GM19240 (cell line): Measurements from ENCODE around the gene C10orf95.

Experiments
- DNase-seq: peaks from one replicate; pipeline ENCODE4 v3.0.0; 2011; ENCODE audit warnings: low spot score; ENCODE audit not compliant: insufficient read length

The C10orf95 gene

DNA sequence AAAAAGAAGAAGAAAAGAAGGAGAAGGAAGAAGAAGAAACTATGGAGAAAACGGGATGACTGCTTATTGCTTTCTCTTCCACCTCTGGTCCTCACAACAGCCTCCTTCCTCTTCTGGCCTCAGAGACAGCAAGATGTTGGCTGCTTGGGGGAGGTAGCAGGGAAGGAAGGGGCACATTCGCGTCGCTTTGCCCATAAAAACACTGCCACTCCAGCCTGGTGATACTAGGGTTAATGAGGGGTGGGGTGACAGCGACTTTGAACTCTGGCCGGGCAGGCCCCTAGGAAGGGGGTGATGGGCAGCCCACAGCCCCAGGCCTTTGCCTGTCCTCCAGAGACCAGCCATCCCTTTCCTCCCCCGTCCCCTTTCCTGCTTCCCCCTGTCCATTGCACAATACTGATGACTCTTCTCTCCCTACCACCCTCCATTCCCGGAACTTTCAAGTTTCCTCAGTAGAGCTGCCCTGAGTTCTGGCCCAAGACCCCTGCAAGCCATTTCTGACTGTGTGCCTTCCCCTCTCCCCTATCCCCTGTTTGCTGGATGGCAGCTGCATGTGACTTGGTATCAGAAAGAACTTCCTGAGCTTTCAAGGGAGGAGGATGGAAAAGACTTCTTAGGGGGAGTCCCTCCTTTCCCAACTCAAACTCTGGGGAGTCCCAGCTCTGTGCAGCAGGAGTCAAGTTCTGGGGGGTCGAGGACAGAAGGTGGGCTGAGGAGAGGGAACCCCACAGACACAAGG is 16.8 kb downstream of the C10orf95 start:
- no peak for DNase-seq

DNA sequence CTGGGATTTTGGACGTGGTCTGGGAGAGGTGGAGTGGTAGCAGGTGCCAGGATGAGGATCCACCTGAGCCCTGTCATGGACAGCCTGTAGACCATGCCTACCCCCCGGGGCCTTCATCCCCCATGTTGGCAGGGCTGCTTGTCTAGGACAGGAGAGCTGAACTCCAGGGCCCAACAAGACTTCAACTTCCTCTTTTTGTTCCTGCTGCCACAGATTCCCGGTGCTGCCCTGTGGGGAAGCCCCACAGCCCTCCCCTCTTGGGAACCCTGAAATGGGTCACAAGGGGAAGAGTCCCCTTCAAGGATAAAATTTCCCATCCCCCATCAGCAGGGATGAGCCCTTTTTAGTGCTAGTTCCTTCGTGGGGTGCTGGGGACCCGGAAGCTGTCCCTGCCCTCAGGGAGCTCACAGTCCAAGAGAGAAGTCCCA is 17.7 kb downstream of the C10orf95 start:
- DNase-seq = no peak

DNA sequence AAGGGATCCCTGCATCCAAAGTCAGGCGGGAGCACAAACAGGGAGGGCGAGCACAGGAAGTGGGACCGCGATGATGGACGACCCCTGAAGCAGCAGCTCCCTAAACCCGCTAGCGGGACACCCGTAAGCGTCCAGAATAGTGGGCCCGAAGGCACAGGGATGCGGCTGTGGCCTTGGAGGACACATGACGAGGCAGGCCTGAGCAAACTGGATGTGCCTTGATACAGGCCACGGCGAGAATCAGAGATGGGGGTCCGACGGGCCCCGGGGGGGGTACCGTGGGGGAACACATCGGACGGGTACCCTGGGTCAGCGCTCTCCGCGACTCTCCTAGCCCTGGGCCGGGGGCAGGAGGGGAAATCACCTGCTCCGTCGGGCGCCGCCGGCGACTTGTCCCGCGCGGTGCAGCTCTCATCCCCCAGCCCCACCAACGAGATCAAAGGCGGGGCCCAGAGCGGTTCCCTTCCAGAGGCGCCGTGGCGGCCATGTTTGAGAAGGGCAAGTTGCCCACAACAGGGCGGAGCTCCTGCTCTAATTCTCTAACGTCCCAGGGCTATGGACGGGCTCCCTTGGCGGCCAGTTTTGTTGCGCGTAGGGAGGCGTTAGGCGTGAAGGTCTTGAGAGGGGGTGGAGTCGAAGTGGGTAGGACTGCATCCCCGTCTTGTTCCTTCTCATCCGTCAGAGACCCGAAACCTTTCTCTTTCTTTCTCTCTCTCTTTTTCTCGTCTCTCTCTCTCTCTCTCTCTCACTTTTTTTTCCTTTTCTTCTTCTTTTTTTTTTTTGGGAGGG is 19.0 kb downstream of the C10orf95 start, which contains the start of gene CUEDC2:
TSS of gene CUEDC2 (minus strand) at position 413 of the 789 bp plus-strand sequence. CDS start 7,386 bp downstream, outside the sequence.
- peak; percentile 89 for DNase-seq

DNA sequence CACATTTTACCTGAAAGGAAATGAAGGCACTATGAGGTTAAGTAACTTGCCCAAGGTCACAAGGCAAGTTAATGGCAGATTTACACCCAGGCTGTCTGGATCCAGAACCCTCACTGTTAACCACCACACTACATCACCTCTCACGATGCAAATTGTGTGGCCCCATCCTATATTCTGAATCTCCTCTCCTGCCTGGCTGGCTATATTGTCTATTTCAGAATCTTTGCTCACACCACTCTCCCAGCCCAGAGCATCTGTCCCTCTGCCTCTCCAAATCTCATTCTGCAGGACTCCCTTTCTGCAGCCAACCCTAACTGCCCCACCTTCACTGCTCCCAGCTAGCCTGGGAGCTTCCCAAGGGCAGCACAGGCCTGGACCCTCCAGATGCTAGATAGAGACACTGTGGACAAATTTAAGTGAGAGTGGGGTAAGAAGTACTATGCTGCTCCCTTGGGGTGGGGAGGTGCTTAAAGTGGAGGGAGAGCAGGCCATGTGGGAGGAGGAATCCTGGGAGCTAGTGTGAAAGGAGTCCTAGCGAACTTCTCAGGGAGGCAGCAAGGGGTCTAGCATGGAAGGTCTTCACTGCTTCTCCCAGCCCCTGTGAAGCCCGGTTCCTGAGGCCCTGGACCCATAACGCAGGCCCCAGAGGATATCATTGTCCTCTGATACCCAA is 19.8 kb downstream of the C10orf95 start:
- DNase-seq = no peak

DNA sequence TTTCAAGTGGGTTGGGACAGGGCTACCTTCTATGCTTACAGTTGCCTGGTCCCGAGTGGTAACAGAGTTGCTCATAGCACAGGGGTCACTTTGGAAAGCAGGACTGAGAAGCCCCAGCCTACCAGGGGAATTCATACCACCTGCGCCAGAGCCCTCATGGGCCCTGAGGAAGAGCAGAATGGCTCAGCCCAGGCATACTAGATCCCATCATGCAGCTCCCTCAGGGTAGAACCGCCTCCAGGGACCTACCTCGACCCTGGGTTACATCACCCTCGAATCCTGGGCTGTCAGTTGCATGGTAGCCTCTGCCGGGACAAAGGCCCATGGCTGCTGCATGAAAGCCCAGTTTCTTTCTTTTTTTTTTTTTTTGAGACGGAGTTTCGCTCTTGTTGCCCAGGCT is 21.9 kb downstream of the C10orf95 start:
- DNase-seq = no peak

DNA sequence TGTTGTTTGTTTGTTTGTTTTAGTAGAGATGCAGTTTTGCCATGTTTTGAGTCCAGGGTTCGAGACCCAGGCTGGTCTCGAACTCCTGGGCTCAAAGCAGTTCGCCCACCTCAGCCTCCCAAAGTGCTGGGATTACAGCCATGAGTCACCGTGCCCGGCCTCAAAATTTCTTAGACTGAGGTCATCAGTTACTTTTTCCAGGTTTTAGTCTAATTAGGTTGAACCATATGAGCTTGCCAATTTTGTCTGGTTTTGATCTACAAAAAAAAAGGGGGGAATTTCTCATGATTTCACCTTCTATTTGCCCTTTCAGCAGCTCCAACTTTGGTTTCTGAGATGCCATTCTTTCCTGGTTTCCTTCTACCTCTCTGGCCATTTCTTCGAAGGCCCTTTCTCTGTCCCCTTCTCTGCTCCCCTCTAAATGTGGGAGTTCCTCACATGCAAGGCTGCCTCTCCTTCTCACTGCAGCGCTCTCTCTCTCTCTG is 24.5 kb downstream of the C10orf95 start:
- DNase-seq = no peak

DNA sequence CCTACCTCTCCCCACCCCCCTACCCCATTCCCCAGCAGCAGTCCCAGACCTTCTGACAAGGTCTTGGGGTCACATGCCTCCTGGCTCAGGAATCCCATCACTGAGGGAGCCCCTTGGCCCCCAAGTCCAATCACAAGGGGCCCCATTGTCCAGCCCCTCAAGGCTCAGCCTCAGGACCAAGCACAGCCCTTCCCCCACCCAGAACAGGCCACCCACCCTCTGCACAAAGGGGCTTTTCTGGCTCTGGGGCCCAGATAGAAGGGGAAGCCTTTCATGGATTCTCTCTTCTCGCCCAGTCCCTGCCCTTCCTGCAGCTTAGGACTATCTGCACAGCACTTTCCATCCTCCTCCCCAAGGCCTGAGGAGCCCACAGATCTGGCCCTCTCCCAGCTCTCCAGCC is 25.9 kb downstream of the C10orf95 start:
- DNase-seq = no peak

DNA sequence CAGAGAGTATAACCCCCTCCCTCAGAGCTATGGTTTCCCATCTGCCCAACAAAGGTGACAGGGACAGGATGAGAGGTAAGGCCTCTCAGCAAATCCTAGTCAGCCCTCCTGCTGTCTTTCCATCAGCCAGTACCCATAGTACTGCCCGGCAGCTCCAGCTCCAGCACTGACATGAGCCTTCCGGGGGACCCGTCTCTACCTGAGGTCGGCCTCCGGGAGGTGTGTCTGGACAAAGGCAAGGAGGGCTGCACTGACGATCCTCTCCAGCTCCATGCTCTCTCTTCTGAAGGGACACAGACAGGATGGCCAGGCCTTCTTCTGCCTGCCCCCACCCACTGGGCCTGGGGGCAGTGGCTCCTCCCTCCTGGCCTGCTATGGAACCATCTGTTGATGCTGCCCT is 26.4 kb downstream of the C10orf95 start:
- DNase-seq = no peak

DNA sequence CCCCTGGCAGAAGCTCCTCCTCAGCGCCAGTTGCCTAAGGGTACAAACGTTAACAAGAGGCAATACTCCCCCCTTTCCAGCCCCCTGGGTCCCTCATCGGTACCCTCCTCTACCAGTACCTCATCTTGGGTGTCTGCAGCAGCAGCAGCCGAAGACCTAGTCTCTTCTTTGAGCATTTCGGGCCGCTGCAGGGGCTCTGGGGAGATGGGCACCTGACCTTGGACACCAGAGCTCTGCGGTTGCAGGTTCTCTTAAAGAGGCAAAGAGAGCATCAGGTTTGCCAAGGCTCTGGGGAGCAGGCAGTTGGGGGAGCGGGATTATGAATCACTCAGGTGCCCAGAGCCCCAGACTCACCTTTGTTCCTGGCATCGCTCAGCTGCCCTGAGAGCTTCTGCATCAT is 27.2 kb downstream of the C10orf95 start:
- no peak for DNase-seq

DNA sequence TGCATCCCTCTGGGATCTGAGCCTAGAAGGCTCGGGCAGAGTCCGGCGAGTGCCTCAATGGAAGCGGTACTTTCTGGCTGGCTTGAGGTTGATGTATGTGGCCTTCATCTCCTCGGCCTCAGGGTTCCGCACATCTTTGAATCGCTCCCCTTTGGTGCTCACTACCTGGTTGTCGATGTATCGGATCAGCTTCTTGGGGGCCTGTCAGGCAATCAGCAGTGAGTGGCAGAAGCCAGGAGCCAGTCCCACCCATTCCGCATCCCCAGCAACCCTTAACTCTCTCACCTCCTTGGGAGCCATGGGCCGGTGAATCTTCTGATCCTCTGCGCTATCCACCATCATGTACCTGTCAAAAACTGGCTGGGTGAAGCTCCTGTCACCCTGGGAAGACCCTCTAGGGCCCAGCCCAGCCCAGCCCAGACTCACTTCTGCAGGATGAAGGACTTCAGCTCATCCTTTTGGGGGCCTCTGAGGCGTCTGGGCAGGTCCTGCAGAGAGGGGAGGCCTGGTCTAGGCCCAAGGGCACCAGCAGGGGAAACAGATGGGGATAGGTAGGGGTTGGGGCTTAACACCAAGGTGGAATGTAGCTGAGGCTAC is 27.9 kb downstream of the C10orf95 start:
- DNase-seq = no peak

DNA sequence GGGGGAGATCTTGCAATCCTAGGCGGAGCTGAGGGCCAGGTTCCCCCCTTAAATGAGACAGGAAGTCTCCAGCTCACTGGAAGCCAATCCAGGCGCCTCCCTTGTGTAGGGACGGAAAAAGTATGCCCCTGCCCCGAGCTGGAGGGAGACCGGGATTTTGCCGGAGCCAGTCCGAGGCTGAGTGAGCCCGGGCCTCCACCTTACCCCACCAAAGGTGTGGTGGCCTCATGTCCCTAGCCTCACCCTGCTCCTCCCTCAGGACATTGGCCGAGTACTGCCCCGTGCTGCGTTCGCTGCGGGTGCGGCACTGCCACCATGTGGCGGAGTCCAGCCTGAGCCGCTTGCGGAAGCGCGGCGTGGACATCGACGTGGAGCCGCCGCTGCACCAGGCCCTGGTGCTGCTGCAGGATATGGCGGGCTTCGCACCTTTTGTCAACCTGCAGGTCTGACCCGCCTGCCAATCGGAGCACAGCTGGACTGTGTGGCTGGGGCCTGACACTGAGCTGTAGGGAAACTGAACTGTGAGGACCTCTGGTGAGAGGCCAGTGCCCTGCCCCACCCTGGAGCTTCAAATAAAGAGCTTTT is 28.7 kb downstream of the C10orf95 start:
- DNase-seq = no peak

DNA sequence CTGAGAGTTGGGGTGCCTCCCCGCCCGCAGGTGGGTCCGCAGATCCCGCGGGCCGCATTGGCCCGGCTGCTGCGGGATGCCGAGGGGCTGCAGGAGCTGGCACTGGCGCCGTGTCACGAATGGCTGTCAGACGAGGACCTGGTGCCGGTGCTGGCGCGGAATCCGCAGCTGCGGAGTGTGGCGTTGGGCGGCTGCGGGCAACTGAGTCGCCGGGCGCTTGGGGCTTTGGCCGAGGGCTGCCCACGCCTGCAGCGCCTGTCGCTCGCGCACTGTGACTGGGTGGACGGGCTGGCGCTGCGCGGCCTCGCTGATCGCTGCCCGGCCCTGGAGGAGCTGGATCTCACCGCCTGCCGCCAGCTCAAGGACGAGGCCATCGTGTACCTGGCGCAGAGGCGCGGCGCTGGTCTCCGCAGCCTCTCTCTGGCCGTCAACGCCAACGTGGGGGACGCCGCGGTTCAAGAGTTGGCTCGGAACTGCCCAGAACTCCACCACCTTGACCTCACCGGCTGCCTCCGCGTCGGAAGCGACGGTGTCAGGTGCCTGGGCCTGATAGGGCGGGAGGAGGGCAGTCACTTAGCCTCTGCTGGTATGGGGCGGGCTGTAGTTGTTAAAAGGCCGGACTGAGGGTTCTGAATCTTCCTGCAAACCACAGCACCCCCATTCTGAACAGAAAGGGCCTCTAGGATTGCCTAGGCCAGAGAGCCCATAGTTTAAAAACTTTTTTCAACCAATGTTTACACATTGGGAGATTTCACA is 29.4 kb downstream of the C10orf95 start:
- DNase-seq = no peak

DNA sequence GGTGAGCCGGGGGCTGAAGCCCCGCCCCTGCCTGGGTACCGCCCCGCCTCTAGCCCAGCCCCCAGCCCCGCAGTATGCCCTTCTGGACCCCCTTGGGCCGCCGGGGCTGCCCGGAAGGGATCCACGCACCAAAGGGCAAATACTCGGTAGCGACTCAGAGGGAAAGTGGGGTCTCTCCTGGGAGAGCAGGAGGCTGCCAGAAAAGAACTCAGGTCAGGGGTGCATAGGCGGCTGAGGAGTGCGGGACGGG is 29.9 kb downstream of the C10orf95 start:
- DNase-seq = no peak

DNA sequence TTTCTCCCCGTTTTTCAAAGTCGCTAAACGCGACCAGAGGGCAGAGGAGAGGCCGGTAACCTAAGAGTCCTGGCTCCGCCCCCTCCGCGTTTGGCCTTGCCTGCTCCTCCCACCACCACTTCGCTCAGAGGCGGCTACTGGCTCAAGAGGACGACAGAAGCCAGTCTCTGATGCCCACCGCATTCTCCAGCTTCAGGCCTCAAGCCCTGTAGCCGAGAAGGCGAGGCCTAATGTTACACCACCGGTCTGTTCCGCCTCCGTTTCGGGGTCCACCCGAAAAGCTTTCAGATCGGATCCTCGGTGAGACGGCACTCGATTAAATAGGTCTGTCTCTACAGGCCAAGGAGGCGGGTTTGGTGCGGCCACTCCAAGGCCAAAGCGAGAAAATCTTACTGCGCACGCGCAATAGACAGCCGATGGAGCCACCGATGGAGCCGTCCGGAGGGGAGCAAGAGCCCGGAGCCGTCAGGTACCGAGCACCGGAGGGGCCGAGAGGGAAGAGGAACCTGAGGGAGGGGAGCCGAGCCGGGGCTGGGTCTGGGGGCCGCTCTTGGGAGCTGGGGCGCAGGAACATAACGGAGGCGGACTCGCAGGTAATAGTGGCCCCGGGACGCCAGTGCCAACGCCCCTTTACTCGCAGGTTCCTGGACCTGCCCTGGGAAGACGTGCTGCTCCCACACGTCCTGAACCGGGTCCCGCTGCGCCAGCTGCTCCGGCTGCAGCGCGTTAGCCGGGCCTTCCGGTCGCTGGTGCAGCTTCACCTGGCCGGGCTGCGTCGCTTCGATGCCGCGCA is 30.4 kb downstream of the C10orf95 start, which contains the start of gene FBXL15:
TSS of gene FBXL15 (plus strand) at position 123 of the 793 bp plus-strand sequence. CDS start at position 417, 294 bp downstream.
- peak; percentile 97 for DNase-seq

DNA sequence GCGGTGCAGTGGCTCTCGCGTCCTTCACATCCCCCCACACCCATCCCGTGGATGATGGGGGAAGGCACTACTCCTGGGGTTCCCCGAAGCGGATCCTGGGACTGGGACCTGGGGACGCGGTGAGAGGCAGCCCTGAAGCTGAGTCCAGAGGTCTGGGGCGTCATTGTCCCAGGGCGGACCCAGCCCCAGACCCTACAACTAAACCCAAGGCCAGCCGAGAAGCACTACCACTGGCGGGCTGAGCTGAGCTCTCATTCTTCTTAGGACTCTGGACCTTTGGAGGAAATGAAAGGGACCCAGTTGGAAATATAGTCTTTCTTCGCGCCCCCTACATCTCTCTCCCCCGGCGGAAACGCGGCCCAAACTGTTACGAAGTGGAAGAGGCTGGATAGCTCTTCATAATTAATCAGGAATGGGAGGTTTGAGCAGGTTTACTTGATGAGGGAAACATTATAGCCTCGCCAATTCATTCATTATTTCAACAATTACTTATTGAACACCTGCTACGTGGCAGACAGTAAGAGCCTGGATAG is 31.1 kb downstream of the C10orf95 start:
- no peak for DNase-seq

DNA sequence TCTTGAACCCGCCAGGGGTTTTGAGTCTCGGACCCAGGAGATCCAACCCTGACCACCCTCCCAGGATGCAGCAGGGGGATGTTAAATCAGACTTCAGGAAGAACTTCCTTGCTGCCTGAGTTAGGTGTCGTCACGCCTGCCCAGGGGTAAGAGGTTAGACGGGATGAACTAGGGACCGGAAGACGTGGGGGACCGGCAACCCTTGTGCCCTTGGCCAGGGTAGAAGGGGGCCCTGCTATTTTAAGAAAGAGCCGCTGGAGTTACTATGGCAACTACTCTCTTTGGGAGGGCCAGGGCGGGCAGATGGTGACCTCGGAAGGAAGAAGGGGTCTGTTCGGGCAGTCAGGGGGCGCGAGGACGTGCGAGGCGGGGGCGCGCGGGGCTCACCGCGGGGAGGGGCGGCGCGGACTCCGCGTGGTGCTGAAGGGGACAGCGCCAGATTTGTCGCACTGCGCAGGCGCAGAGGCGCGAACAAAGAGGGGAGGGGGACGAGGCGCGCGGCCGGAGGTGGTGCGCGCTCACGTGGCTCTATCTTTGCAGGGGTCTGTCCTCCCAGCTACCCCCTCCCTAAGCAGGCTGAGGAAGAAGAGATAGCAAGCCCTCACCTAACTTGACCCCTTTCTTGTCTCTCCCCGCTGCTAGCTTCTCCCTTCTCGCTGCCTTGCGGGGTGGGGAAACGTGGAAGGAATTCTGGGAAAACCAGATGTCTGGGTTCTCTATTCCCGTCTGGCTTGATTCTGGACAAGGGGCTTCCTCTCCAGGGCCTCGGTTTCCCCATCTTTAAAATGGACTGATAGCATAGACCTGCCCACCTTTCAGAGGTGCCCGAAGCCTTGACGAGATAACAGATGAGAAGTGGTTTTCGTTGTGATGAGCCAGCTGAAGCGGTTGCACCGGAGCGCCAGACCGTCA is 31.8 kb downstream of the C10orf95 start:
- DNase-seq = no peak

DNA sequence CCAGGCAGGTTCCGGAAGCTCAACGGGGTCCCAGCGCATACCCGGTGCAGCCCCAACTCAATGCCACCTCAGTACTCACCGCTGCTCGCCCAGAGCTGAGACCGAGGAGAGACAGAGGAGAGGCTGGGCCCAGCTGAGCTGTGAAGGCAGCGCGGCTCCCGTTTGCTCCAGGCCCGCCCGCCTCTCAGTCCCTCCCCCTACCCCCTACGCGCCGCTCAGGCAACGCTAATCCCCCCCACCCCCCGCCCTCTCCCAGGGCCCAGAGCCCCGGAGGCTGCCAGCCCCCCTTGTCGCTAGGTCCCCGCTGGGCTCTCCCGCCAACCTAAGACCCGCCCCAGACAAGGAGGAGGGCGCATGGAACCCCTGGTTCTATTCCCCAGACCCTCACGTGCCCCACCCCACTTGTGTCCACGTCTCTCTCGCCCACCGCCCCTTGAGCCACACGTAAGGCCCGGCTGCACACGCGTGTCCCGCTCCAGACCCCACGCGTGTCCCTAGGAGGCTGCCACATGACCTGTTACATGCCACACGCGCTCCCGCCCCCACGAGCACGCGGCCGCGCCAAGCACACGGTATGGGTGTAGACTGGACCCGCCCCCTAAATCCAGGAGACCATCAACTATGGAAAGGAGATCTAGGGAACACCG is 32.6 kb downstream of the C10orf95 start, which contains the start of gene PSD:
TSS of gene PSD (minus strand) at position 164 of the 647 bp plus-strand sequence. CDS start 1,747 bp downstream, outside the sequence.
- no peak for DNase-seq

DNA sequence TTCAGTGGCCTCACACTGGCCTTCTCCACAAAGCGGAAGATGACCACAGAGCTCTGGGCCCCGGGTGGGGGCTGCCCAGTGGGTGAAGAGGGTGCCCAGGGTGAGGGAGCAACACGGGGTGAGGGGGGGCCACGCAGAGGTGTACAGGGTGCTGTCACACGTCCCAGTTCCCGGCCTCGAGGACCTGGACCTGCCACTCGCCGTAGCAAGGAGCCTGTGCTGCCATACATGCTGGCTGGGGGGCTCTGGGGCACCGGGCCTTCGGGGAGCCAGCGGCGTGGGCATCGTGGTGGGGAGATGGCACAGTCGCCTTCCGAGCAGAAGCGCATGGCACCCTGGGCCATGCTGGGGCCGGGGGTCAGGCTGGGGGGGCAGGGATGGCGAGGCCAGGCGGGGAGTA is 34.6 kb downstream of the C10orf95 start:
- DNase-seq = no peak
